Right atrium auricular region (tissue), 2 donors: Measurements from ENCODE around the gene SLC22A25. TPM values are rescaled to one million over a fixed set of nuclear protein-coding genes. Genes with fewer than 3 reads are reported as not detected.

ENCODE experiments used
- DNase-seq: peaks from one replicate; pipeline ENCODE4 v3.0.0-alpha.2; 2019; ENCODE audit warnings: low spot score
- H3K27ac ChIP-seq, 2 donors: fragments of 200-600 bp; sonication (generic); 1 replicate in 1 of 2; 2 replicates in 1 of 2; pipeline ENCODE4 v1.5.1; 2016 to 2019
- H3K27me3 ChIP-seq, 2 donors: fragments of 200-600 bp; sonication (generic); one replicate each; pipeline versions ENCODE4 v1.5.1 to v1.6.0; 2017 to 2019
- H3K36me3 ChIP-seq: fragments of 200-600 bp; sonication (generic); one replicate; pipeline ENCODE4 v1.5.1; 2016
- H3K4me1 ChIP-seq, 2 donors: fragments of 200-600 bp; sonication (generic); one replicate each; pipeline versions ENCODE4 v1.5.1 to v1.6.0; 2017 to 2019
- H3K4me3 ChIP-seq, 2 donors: fragments of 200-600 bp; sonication (generic); 1 replicate in 1 of 2; 2 replicates in 1 of 2; pipeline ENCODE4 v1.5.1; 2017 to 2019; ENCODE audit warnings: mild to moderate bottlenecking in 1 of 2, moderate library complexity in 1 of 2
- H3K9me3 ChIP-seq, 2 donors: fragments of 200-600 bp; sonication (generic); one replicate each; pipeline ENCODE4 v1.5.1; 2019
- total RNA-seq, 2 donors: library from RNA; depleted of rRNA; stranded (reverse); fragments of >200 nt; gene quantifications; one replicate each; pipeline ENCODE4 v1.1.0, GENCODE V29; 2016
- TF ChIP-seq, protein P1 (sequence below), 2 donors: fragments of 200-600 bp; sonication (generic); IDR thresholded peaks; one replicate each; pipeline ENCODE4 v1.5.1; 2019; ENCODE audit warnings: antibody characterized with exemption in 2 of 2

Gene SLC22A25
- total RNA-seq, 2 donors from 2014 or later: not detected

DNA sequence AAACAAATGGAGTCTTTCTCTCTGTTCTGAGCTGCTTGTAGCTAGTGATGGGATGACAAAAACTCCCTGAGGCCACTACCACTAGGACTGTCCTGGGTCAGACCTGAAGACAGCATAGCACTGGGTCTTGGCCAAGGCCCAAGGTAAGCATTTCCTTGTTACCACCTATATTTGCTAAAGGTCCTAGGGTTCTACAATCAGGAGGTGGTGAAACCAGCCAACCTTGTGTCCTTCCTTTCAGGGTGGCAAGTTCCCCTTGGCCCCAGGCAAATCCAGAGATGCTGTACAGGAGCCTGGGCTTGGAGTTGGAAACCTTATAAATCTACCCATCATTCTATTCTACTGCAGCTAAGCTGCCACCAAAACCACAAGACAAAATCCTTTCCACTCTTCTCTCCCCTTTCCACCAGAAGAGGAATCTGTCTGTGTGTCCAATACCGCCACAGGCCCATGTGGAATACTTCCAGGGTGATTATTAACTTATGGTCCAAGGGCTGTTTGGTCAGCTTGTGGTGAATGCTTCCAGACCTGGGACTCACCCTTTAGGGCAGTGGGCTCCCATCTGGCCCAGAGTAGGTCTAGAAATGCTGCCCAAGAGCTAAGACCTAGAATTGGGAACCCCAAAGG lies 16.8 kb downstream of the SLC22A25 start:
- no peak overlapping the region for H3K4me3 ChIP-seq
- H3K27ac ChIP-seq: no peak overlapping the region
- H3K36me3 ChIP-seq: no peaks in the 10 kb centered on the region
- H3K9me3 ChIP-seq: peaks cover 0 to 4% of the 10 kb centered on the region in 2 donors
- no peak for DNase-seq
- TF ChIP-seq, protein P1, sequence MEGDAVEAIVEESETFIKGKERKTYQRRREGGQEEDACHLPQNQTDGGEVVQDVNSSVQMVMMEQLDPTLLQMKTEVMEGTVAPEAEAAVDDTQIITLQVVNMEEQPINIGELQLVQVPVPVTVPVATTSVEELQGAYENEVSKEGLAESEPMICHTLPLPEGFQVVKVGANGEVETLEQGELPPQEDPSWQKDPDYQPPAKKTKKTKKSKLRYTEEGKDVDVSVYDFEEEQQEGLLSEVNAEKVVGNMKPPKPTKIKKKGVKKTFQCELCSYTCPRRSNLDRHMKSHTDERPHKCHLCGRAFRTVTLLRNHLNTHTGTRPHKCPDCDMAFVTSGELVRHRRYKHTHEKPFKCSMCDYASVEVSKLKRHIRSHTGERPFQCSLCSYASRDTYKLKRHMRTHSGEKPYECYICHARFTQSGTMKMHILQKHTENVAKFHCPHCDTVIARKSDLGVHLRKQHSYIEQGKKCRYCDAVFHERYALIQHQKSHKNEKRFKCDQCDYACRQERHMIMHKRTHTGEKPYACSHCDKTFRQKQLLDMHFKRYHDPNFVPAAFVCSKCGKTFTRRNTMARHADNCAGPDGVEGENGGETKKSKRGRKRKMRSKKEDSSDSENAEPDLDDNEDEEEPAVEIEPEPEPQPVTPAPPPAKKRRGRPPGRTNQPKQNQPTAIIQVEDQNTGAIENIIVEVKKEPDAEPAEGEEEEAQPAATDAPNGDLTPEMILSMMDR (IDR thresholded peaks at IDR 0.05): no peak
- no peaks in the 10 kb centered on the region for H3K27me3 ChIP-seq
- H3K4me1 ChIP-seq: no peaks in the 10 kb centered on the region

DNA sequence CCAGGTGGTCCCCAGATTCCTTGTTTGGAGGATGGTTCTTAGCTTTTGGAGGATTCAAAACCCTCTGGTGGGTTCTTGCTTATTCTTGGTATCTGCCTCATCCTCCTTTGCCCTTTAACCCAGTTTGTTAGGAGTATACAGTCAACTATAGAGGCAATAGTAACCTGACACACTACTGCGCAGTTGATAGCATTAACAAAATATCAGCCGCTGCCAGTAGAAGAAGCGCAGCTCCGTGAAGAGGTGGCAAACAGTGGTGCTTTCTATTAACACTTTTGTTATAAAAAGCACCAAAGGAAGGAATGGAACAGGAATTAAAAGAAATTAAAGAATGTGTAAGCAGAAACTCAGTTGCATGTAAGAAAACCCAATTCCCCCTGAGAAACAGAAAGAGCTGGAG lies 29.3 kb downstream of the SLC22A25 start:
- Histone ChIP-seq H3K36me3 (no peaks in the 10 kb centered on the region), H3K27ac (no peak overlapping the region), H3K27me3 (no peaks in the 10 kb centered on the region), H3K4me3 (no peak overlapping the region), H3K4me1 (no peaks in the 10 kb centered on the region), H3K9me3 (no peaks in the 10 kb centered on the region)
- DNase-seq: no peak
- TF ChIP-seq, protein P1 (IDR thresholded peaks at IDR 0.05): no peak

DNA sequence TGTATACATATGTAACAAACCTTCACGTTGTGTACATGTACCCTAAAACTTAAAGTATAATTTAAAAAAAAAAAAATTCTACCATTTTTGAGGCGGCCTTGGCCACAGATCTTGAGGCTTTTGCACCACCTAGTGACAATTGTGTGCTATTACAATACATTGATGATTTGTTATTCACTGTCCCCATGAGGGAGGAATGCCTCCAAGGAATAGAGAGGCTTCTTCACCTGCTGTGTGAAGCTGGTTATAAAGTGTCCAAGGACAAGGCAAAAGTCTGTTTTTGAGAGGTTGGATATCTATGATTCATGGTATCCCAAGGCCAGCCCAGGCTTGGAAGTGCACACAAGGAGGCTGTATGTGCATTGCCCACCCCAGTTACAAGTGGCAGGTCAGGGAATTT lies 30.7 kb downstream of the SLC22A25 start:
- H3K9me3 ChIP-seq: no peaks in the 10 kb centered on the region
- H3K4me3 ChIP-seq: no peak overlapping the region
- no peaks in the 10 kb centered on the region for H3K36me3 ChIP-seq
- H3K27ac ChIP-seq: no peak overlapping the region
- no peaks in the 10 kb centered on the region for H3K27me3 ChIP-seq
- no peak for DNase-seq
- H3K4me1 ChIP-seq: no peaks in the 10 kb centered on the region
- TF ChIP-seq, protein P1 (IDR thresholded peaks at IDR 0.05): peak in 1 of 2 donors; percentile 58

DNA sequence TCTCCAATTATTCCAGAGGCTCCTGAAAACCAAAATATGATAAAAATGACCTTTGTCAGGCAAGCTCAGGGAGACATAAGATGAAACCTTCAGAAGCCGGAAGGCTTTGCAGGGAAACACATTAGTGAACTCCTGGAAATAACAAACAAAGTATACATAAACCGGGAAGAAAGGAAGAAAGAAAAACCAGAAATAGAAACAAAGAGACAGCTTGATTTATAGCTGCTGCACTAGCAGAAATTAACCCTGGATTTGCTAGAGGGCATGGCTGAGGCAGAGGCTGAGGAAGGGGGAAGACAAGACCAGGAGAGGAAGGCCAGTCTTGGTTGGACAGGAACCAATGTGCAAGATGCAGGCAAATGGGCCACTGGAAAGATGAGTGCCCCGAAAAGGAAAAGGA lies 33.3 kb downstream of the SLC22A25 start:
- Histone ChIP-seq H3K4me1 (no peaks in the 10 kb centered on the region), H3K27me3 (no peaks in the 10 kb centered on the region), H3K27ac (no peak overlapping the region), H3K9me3 (no peaks in the 10 kb centered on the region), H3K4me3 (no peak overlapping the region), H3K36me3 (no peaks in the 10 kb centered on the region)
- DNase-seq: no peak
- TF ChIP-seq, protein P1 (IDR thresholded peaks at IDR 0.05): no peak

Other genes starting within 250 kb of the SLC22A25 start
- gene SLC22A8, start 227.8 kb downstream of the SLC22A25 start, total RNA-seq: not detected
- not detected for gene SLC22A24, start 99.4 kb downstream of the SLC22A25 start, total RNA-seq
- not detected for gene SLC22A9, start 126.2 kb upstream of the SLC22A25 start, total RNA-seq
- 1 to 10 TPM; 4.0 to 5.3 TPM for gene PLAAT5, start 247.6 kb upstream of the SLC22A25 start, total RNA-seq